Measurements from ENCODE around the gene PCDH15. TPM values are rescaled to one million over a fixed set of nuclear protein-coding genes. Genes with fewer than 3 reads are reported as not detected.

The PCDH15 gene
- total and polyA plus RNA-seq, 2 of the 4 experiments (the other 2 are of a cell fraction), result not detected

DNA sequence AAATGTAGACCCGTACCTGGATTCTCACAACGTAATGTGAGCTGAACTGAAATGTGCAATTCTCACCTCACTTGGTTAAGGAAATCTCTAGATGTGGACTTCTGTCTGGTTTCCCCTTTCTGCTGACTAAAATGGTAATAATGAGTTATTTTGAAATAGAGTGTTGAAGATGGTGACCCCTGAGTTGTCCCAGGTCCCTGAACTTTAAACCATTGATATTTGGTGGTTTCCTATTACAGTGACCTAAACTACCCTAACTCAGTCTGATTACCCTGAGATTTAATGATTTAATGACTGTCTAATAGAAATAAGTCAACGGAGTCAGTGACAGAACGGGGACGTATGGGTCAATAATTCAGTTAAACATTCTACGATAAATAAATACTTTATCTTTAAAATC, 845.9 kb downstream of the PCDH15 start:
- no TSS peak for BruUV-seq (replicated peaks)
- Histone ChIP-seq H3K9ac (ENCODE audit: low read depth, low read length) (no peak overlapping the region), H2BK120ac (ENCODE audit: low read depth, low read length) (no peak overlapping the region), H3K27ac (ENCODE audit: insufficient read depth, low read length) (no peak overlapping the region), H3K4me3 (ENCODE audit: insufficient read depth, low read depth, low read length) (no peak overlapping the region), H3K56ac (ENCODE audit: extremely low read depth, insufficient read depth, low read length) (no peak overlapping the region), H2AK5ac (ENCODE audit: low read depth, low read length) (no peak overlapping the region), H3K18ac (ENCODE audit: low read depth, low read length) (no peak overlapping the region), H3K4me1 (ENCODE audit: control insufficient read depth, insufficient read depth, low read length) (no peaks in the 10 kb centered on the region), H2BK20ac (ENCODE audit: low read depth, low read length) (no peak overlapping the region), H2BK5ac (ENCODE audit: low read depth, low read length, poor library complexity, severe bottlenecking) (no peak overlapping the region), H2AFZ (replicated peaks; ENCODE audit: low read length, poor library complexity) (no peak overlapping the region), H2AK9ac (replicated peaks; ENCODE audit: low read depth, low read length, poor library complexity) (no peak overlapping the region), H4K8ac (ENCODE audit: low read depth in 2 of 2, low read length in 2 of 2) (no peak overlapping the region), H3K23ac (ENCODE audit: low read depth, low read length) (no peak overlapping the region), H3K9me3 (ENCODE audit: control insufficient read depth, insufficient read depth, low read length) (peaks cover 12% of the 10 kb centered on the region), H4K5ac (ENCODE audit: low read depth, low read length) (no peak overlapping the region), H3K14ac (replicated peaks; ENCODE audit: low read depth, low read length) (no peak overlapping the region), H3K79me1 (ENCODE audit: low read depth in 1 of 2, low read length in 2 of 2) (no peaks in the 10 kb centered on the region), H3K36me3 (ENCODE audit: control insufficient read depth, insufficient read depth, low read length) (no peaks in the 10 kb centered on the region), H2BK15ac (ENCODE audit: low read depth, low read length) (no peak overlapping the region), H3K4ac (ENCODE audit: low read depth, low read length) (no peak overlapping the region), H4K20me1 (ENCODE audit: insufficient read depth, low read length) (no peaks in the 10 kb centered on the region), H4K91ac (ENCODE audit: insufficient read depth, low read depth, low read length) (no peak overlapping the region), H3K27me3 (ENCODE audit: control insufficient read depth, insufficient read depth, low read length) (no peaks in the 10 kb centered on the region), H3K4me2 (ENCODE audit: low read depth, low read length) (no peak overlapping the region), H3K9me1 (ENCODE audit: insufficient read depth, low read length) (no peaks in the 10 kb centered on the region)
- DNase-seq (no peak), ATAC-seq (ENCODE audit: low read depth) (no peak)
- dilution Hi-C loops (cut with HindIII; ENCODE audit: low sequenced_read_pairs, unreplicated experiment), result no loop called here
- POLR2A ChIA-PET (ENCODE audit: unreplicated experiment), result no interaction called here
- no CpG with 5 or more reads among the region's 6 CpGs for WGBS, 2 experiments (ENCODE audit: extremely low coverage in 2 of 2, insufficient read length in 1 of 2)
- TF ChIP-seq CHD1 (IDR thresholded peaks at IDR 0.05; ENCODE audit: low read depth, low read length) (no peak), FOS (IDR thresholded peaks at IDR 0.05; ENCODE audit: low read depth, low read length) (no peak), MAZ (IDR thresholded peaks at IDR 0.05; ENCODE audit: borderline replicate concordance, low read depth, low read length) (no peak), RAD21 (IDR thresholded peaks at IDR 0.05; ENCODE audit: low read length) (no peak), BHLHE40 (IDR thresholded peaks at IDR 0.05; ENCODE audit: low read depth, low read length) (no peak), RCOR1 (IDR thresholded peaks at IDR 0.05; ENCODE audit: insufficient replicate concordance, low read length) (no peak), MAFK (IDR thresholded peaks at IDR 0.05; ENCODE audit: low read depth, low read length) (no peak), CEBPB (IDR thresholded peaks at IDR 0.05; ENCODE audit: low read depth, low read length) (no peak), SMC3 (IDR thresholded peaks at IDR 0.05; ENCODE audit: low read depth, low read length) (no peak), POLR2A (IDR thresholded peaks at IDR 0.05; ENCODE audit: low read depth, low read length) (no peak), NFE2L2 (IDR thresholded peaks at IDR 0.05; ENCODE audit: low read depth, low read length) (no peak), MXI1 (IDR thresholded peaks at IDR 0.05; ENCODE audit: borderline replicate concordance, low read depth, low read length) (no peak), RFX5 (IDR thresholded peaks at IDR 0.05; ENCODE audit: low read depth, low read length) (no peak)
- TF ChIP-seq, protein P1, sequence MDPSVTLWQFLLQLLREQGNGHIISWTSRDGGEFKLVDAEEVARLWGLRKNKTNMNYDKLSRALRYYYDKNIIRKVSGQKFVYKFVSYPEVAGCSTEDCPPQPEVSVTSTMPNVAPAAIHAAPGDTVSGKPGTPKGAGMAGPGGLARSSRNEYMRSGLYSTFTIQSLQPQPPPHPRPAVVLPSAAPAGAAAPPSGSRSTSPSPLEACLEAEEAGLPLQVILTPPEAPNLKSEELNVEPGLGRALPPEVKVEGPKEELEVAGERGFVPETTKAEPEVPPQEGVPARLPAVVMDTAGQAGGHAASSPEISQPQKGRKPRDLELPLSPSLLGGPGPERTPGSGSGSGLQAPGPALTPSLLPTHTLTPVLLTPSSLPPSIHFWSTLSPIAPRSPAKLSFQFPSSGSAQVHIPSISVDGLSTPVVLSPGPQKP (IDR thresholded peaks at IDR 0.05; ENCODE audit: borderline replicate concordance, low read depth, low read length), result no peak
- TF ChIP-seq, protein P2, sequence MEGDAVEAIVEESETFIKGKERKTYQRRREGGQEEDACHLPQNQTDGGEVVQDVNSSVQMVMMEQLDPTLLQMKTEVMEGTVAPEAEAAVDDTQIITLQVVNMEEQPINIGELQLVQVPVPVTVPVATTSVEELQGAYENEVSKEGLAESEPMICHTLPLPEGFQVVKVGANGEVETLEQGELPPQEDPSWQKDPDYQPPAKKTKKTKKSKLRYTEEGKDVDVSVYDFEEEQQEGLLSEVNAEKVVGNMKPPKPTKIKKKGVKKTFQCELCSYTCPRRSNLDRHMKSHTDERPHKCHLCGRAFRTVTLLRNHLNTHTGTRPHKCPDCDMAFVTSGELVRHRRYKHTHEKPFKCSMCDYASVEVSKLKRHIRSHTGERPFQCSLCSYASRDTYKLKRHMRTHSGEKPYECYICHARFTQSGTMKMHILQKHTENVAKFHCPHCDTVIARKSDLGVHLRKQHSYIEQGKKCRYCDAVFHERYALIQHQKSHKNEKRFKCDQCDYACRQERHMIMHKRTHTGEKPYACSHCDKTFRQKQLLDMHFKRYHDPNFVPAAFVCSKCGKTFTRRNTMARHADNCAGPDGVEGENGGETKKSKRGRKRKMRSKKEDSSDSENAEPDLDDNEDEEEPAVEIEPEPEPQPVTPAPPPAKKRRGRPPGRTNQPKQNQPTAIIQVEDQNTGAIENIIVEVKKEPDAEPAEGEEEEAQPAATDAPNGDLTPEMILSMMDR (conservative IDR thresholded peaks at IDR 0.05; ENCODE audit: low read depth, low read length), result no peak
- TF ChIP-seq, protein P3, sequence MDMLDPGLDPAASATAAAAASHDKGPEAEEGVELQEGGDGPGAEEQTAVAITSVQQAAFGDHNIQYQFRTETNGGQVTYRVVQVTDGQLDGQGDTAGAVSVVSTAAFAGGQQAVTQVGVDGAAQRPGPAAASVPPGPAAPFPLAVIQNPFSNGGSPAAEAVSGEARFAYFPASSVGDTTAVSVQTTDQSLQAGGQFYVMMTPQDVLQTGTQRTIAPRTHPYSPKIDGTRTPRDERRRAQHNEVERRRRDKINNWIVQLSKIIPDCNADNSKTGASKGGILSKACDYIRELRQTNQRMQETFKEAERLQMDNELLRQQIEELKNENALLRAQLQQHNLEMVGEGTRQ (IDR thresholded peaks at IDR 0.05; ENCODE audit: low read depth, low read length), result no peak
- in situ Hi-C loops (cut with MboI; ENCODE audit: low sequenced_read_pairs), result no loop called here
- CTCF ChIA-PET, result no interaction called here
- intact Hi-C loops (cut with micrococcal nuclease), result no loop called here

Data from IMR-90 (cell line).